GM23338 (cell line): ENCODE data around the gene KISS1.

Experiments used
- EZH2phosphoT487 ChIP-seq: fragments of 200-600 bp; sonication (generic); IDR thresholded peaks from one replicate; pipeline ENCODE4 v1.8.1; 2018; ENCODE audit warnings: antibody characterized with exemption; ENCODE audit not compliant: unreplicated experiment
- TF ChIP-seq, protein P1 (sequence below), 2 experiments: fragments of 200-600 bp in 1 of 2; sonication (generic) in 1 of 2; conservative IDR thresholded peaks; 2 replicates each; pipeline versions ENCODE4 v1.5.1 to v1.6.1; 2016 to 2017; ENCODE audit warnings: antibody characterized with exemption in 2 of 2, low read depth in 2 of 2, mild to moderate bottlenecking in 2 of 2, moderate library complexity in 1 of 2

DNA sequence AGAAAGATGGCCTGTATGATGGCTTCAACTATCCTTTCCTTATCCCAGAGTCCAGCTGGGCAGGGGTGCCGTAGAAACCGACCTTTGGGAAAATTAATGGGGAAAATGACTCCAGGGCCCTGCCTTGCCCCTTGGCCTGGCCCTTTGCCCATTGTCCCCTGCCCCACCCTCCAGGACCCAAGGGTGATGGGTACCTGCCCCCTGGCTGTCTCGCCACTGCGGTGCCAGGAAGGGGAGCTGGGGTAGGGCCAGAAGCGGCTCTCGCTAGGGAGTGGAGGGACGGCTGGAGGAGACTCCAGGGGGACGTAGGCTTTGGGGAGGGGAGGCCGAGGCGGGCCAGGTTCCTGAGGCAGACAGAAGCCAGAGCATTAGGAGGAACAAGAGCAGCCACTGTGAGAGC, 46.6 kb upstream of the KISS1 start:
- TF ChIP-seq, protein P1, sequence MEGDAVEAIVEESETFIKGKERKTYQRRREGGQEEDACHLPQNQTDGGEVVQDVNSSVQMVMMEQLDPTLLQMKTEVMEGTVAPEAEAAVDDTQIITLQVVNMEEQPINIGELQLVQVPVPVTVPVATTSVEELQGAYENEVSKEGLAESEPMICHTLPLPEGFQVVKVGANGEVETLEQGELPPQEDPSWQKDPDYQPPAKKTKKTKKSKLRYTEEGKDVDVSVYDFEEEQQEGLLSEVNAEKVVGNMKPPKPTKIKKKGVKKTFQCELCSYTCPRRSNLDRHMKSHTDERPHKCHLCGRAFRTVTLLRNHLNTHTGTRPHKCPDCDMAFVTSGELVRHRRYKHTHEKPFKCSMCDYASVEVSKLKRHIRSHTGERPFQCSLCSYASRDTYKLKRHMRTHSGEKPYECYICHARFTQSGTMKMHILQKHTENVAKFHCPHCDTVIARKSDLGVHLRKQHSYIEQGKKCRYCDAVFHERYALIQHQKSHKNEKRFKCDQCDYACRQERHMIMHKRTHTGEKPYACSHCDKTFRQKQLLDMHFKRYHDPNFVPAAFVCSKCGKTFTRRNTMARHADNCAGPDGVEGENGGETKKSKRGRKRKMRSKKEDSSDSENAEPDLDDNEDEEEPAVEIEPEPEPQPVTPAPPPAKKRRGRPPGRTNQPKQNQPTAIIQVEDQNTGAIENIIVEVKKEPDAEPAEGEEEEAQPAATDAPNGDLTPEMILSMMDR (conservative IDR thresholded peaks at IDR 0.05; ENCODE audit: low read depth in 2 of 2) = no peak
- no peak for TF ChIP-seq EZH2phosphoT487
